GM23338 (cell line): ENCODE measurements around the gene CRYBG1. TPM values are rescaled to one million over a fixed set of nuclear protein-coding genes. Genes with fewer than 3 reads are reported as not detected.

Experiments
- ATAC-seq: fragments of 200-7000 bp; cut with Tn5 transposase; 3 replicates; pipeline ENCODE4 v1.9.1; 2020
- DNase-seq: peaks from one replicate; pipeline ENCODE4 v3.0.0-alpha.2; 2015; ENCODE audit warnings: low spot score
- H2AFZ ChIP-seq: fragments of 200-600 bp; sonication (generic); 2 replicates; pipeline ENCODE4 v1.8.0; 2016; ENCODE audit warnings: antibody characterized with exemption, mild to moderate bottlenecking, moderate library complexity
- H3F3A ChIP-seq: fragments of 200-600 bp; sonication (generic); replicated peaks from 2 replicates; pipeline ENCODE4 v1.8.0; 2017; ENCODE audit warnings: antibody characterized with exemption, mixed run types, low read depth
- H3K27ac ChIP-seq: fragments of 200-600 bp; sonication (generic); 2 replicates; pipeline ENCODE4 v1.6.1; 2016; ENCODE audit warnings: low read depth
- H3K27me3 ChIP-seq: fragments of 200-600 bp; sonication (generic); 2 replicates; pipeline ENCODE4 v1.8.0; 2016; ENCODE audit warnings: mild to moderate bottlenecking, mixed run types, moderate library complexity; ENCODE audit not compliant: insufficient read depth
- H3K36me3 ChIP-seq: fragments of 200-600 bp; sonication (generic); 2 replicates; pipeline ENCODE4 v1.8.0; 2016; ENCODE audit warnings: mild to moderate bottlenecking; ENCODE audit not compliant: insufficient read depth
- H3K4me1 ChIP-seq: fragments of 200-600 bp; sonication (generic); 2 replicates; pipeline ENCODE4 v1.8.0; 2016; ENCODE audit warnings: mild to moderate bottlenecking, moderate library complexity; ENCODE audit not compliant: insufficient read depth
- H3K4me2 ChIP-seq: fragments of 200-600 bp; sonication (generic); 2 replicates; pipeline ENCODE4 v1.7.1; 2017; ENCODE audit warnings: mixed run types
- H3K4me3 ChIP-seq: fragments of 200-600 bp; sonication (generic); 2 replicates; pipeline ENCODE4 v1.6.1; 2016; ENCODE audit warnings: mixed run types
- H3K79me2 ChIP-seq: fragments of 200-600 bp; sonication (generic); replicated peaks from 2 replicates; pipeline ENCODE4 v1.8.0; 2017; ENCODE audit warnings: mild to moderate bottlenecking; ENCODE audit not compliant: insufficient read depth
- H3K9me2 ChIP-seq: fragments of 200-600 bp; sonication (generic); 2 replicates; pipeline ENCODE4 v1.8.0; 2017; ENCODE audit not compliant: insufficient read depth
- H4K20me1 ChIP-seq: fragments of 200-600 bp; sonication (generic); replicated peaks from 2 replicates; pipeline ENCODE4 v1.8.0; 2017; ENCODE audit warnings: mild to moderate bottlenecking; ENCODE audit not compliant: insufficient read depth
- H3K27ac Mint-ChIP-seq: 2 replicates; pipeline ENCODE4 v1.8.0; 2020; ENCODE audit warnings: inconsistent platforms, mild to moderate bottlenecking, moderate library complexity, mixed read lengths
- H3K27me3 Mint-ChIP-seq: 3 replicates; pipeline ENCODE4 v1.8.0; 2022; ENCODE audit warnings: low read depth, mild to moderate bottlenecking, moderate library complexity, mixed read lengths, inconsistent platforms; ENCODE audit not compliant: insufficient read depth, poor library complexity
- H3K36me3 Mint-ChIP-seq: 3 replicates; pipeline ENCODE4 v1.8.0; 2021; ENCODE audit warnings: low read depth, mild to moderate bottlenecking, inconsistent platforms, moderate library complexity, mixed read lengths
- H3K4me1 Mint-ChIP-seq: 3 replicates; pipeline ENCODE4 v1.8.0; 2020; ENCODE audit warnings: mild to moderate bottlenecking, inconsistent platforms, mixed read lengths
- H3K4me3 Mint-ChIP-seq: 3 replicates; pipeline ENCODE4 v1.8.0; 2021; ENCODE audit warnings: moderate library complexity, mild to moderate bottlenecking, inconsistent platforms, mixed read lengths
- H3K9me3 Mint-ChIP-seq: 3 replicates; pipeline ENCODE4 v1.8.0; 2020; ENCODE audit warnings: moderate library complexity, mild to moderate bottlenecking, inconsistent platforms, mixed read lengths
- CREB1 ChIP-seq: fragments of 250-450 bp; sonication (Bioruptor Pico); IDR thresholded peaks from 2 replicates; pipeline ENCODE4 v1.5.0; 2020; ENCODE audit warnings: low read depth, mild to moderate bottlenecking, moderate library complexity
- EZH2 ChIP-seq: fragments of 200-600 bp; sonication (generic); IDR thresholded peaks from one replicate; pipeline ENCODE4 v1.8.0; 2017; ENCODE audit warnings: antibody characterized with exemption, mild to moderate bottlenecking, low read depth; ENCODE audit not compliant: unreplicated experiment
- EZH2phosphoT487 ChIP-seq: fragments of 200-600 bp; sonication (generic); IDR thresholded peaks from one replicate; pipeline ENCODE4 v1.8.1; 2018; ENCODE audit warnings: antibody characterized with exemption; ENCODE audit not compliant: unreplicated experiment
- JUNB ChIP-seq: IDR thresholded peaks from one replicate; pipeline ENCODE4 v1.6.1; 2016; ENCODE audit warnings: antibody characterized with exemption; ENCODE audit not compliant: unreplicated experiment
- NANOG ChIP-seq: IDR thresholded peaks from 2 replicates; pipeline ENCODE4 v1.6.1; 2016; ENCODE audit warnings: antibody characterized with exemption, borderline replicate concordance
- POLR2AphosphoS5 ChIP-seq: IDR thresholded peaks from 2 replicates; pipeline ENCODE4 v1.6.1; 2016; ENCODE audit warnings: antibody characterized with exemption, low read depth
- STAT1 ChIP-seq: IDR thresholded peaks from one replicate; pipeline ENCODE4 v1.6.1; 2016; ENCODE audit warnings: antibody characterized with exemption; ENCODE audit not compliant: unreplicated experiment
- ZNF114 ChIP-seq: fragments of 250-450 bp; sonication (Bioruptor Pico); IDR thresholded peaks from 2 replicates; pipeline ENCODE4 v1.5.0; 2020; ENCODE audit warnings: mild to moderate bottlenecking, moderate library complexity
- ZNF331 ChIP-seq: fragments of 250-450 bp; sonication (Bioruptor Pico); IDR thresholded peaks from 2 replicates; pipeline ENCODE4 v1.5.0; 2020; ENCODE audit warnings: low read depth, mild to moderate bottlenecking, moderate library complexity
- polyA plus RNA-seq: library from polyadenylated mRNA; unstranded; fragments of >200 nt; fragmentation: Nextera tagmentation; extraction: Ambion mirVana; gene quantifications from 2 replicates; pipeline ENCODE4 v1.2.1, GENCODE V29; 2016
- total RNA-seq: library from RNA; depleted of rRNA; stranded (reverse); fragments of >200 nt; shearing (Covaris generic); gene quantifications from 2 replicates; pipeline ENCODE4 v1.2.3, GENCODE V29; 2014
- TF ChIP-seq, protein P1 (sequence below), 2 experiments: fragments of 200-600 bp in 1 of 2; sonication (generic) in 1 of 2; conservative IDR thresholded peaks; 2 replicates each; pipeline versions ENCODE4 v1.5.1 to v1.6.1; 2016 to 2017; ENCODE audit warnings: antibody characterized with exemption in 2 of 2, low read depth in 2 of 2, mild to moderate bottlenecking in 2 of 2, moderate library complexity in 1 of 2
- TF ChIP-seq, protein P2 (sequence below): fragments of 250-450 bp; sonication (Bioruptor Pico); IDR thresholded peaks from 2 replicates; pipeline ENCODE4 v1.5.0; 2020; ENCODE audit warnings: mild to moderate bottlenecking, moderate library complexity
- TF ChIP-seq, protein P3 (sequence below): IDR thresholded peaks from one replicate; pipeline ENCODE4 v1.6.1; 2018; ENCODE audit warnings: antibody characterized with exemption; ENCODE audit not compliant: unreplicated experiment
- TF ChIP-seq, protein P4 (sequence below): IDR thresholded peaks from 2 replicates; pipeline ENCODE4 v1.6.1; 2016; ENCODE audit warnings: antibody characterized with exemption

Gene CRYBG1
- total and polyA plus RNA-seq, 2 experiments from 2014 or later: 3.7 to 17.2 TPM

DNA sequence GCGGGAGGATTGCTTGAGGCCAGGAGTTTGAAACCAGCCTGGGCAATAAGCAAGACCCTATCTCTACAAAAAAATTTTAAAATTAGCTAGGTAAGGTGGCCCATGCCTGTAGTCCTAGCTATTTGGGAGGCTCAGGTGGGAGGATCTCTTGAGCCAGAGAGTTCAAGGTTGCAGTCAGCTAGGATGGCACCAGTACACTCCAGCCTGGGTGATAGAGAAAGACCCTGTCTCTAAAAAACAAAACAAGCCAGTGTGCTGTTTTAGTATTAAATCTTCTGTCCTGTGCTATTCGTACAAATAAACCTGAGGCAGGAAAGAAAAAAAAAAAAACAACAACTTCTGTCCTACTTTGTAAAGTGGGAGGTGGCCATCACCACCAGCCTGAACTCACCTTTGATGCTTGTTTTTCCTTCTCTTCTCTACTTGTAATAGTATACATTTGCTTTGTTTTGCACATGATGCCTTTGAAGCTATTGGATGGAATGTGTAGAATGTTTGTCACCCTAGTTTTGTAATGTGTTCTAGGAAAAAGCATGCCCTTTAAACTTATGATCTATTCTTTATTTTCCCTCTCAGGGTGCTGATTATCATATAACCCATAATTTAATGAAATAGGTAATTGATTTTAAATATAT is 102.5 kb downstream of the CRYBG1 start:
- Histone ChIP-seq H3K9me2 (no peaks in the 10 kb centered on the region), H4K20me1 (no peaks in the 10 kb centered on the region), H2AFZ (no peak overlapping the region), H3K36me3 (no peaks in the 10 kb centered on the region), H3K27me3 (no peaks in the 10 kb centered on the region), H3F3A (no peaks in the 10 kb centered on the region), H3K79me2 (no peaks in the 10 kb centered on the region), H3K4me3 (no peak overlapping the region), H3K27ac (no peak overlapping the region), H3K4me2 (no peak overlapping the region), H3K4me1 (peaks cover 11% of the 10 kb centered on the region)
- H3K4me1 Mint-ChIP-seq: peaks cover 24% of the 10 kb centered on the region
- H3K27me3 Mint-ChIP-seq: peaks cover 9% of the 10 kb centered on the region
- H3K4me3 Mint-ChIP-seq: no peak overlapping the region
- DNase-seq: no peak
- TF ChIP-seq, protein P1, sequence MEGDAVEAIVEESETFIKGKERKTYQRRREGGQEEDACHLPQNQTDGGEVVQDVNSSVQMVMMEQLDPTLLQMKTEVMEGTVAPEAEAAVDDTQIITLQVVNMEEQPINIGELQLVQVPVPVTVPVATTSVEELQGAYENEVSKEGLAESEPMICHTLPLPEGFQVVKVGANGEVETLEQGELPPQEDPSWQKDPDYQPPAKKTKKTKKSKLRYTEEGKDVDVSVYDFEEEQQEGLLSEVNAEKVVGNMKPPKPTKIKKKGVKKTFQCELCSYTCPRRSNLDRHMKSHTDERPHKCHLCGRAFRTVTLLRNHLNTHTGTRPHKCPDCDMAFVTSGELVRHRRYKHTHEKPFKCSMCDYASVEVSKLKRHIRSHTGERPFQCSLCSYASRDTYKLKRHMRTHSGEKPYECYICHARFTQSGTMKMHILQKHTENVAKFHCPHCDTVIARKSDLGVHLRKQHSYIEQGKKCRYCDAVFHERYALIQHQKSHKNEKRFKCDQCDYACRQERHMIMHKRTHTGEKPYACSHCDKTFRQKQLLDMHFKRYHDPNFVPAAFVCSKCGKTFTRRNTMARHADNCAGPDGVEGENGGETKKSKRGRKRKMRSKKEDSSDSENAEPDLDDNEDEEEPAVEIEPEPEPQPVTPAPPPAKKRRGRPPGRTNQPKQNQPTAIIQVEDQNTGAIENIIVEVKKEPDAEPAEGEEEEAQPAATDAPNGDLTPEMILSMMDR (conservative IDR thresholded peaks at IDR 0.05; ENCODE audit: low read depth in 2 of 2): no peak
- TF ChIP-seq, protein P2, sequence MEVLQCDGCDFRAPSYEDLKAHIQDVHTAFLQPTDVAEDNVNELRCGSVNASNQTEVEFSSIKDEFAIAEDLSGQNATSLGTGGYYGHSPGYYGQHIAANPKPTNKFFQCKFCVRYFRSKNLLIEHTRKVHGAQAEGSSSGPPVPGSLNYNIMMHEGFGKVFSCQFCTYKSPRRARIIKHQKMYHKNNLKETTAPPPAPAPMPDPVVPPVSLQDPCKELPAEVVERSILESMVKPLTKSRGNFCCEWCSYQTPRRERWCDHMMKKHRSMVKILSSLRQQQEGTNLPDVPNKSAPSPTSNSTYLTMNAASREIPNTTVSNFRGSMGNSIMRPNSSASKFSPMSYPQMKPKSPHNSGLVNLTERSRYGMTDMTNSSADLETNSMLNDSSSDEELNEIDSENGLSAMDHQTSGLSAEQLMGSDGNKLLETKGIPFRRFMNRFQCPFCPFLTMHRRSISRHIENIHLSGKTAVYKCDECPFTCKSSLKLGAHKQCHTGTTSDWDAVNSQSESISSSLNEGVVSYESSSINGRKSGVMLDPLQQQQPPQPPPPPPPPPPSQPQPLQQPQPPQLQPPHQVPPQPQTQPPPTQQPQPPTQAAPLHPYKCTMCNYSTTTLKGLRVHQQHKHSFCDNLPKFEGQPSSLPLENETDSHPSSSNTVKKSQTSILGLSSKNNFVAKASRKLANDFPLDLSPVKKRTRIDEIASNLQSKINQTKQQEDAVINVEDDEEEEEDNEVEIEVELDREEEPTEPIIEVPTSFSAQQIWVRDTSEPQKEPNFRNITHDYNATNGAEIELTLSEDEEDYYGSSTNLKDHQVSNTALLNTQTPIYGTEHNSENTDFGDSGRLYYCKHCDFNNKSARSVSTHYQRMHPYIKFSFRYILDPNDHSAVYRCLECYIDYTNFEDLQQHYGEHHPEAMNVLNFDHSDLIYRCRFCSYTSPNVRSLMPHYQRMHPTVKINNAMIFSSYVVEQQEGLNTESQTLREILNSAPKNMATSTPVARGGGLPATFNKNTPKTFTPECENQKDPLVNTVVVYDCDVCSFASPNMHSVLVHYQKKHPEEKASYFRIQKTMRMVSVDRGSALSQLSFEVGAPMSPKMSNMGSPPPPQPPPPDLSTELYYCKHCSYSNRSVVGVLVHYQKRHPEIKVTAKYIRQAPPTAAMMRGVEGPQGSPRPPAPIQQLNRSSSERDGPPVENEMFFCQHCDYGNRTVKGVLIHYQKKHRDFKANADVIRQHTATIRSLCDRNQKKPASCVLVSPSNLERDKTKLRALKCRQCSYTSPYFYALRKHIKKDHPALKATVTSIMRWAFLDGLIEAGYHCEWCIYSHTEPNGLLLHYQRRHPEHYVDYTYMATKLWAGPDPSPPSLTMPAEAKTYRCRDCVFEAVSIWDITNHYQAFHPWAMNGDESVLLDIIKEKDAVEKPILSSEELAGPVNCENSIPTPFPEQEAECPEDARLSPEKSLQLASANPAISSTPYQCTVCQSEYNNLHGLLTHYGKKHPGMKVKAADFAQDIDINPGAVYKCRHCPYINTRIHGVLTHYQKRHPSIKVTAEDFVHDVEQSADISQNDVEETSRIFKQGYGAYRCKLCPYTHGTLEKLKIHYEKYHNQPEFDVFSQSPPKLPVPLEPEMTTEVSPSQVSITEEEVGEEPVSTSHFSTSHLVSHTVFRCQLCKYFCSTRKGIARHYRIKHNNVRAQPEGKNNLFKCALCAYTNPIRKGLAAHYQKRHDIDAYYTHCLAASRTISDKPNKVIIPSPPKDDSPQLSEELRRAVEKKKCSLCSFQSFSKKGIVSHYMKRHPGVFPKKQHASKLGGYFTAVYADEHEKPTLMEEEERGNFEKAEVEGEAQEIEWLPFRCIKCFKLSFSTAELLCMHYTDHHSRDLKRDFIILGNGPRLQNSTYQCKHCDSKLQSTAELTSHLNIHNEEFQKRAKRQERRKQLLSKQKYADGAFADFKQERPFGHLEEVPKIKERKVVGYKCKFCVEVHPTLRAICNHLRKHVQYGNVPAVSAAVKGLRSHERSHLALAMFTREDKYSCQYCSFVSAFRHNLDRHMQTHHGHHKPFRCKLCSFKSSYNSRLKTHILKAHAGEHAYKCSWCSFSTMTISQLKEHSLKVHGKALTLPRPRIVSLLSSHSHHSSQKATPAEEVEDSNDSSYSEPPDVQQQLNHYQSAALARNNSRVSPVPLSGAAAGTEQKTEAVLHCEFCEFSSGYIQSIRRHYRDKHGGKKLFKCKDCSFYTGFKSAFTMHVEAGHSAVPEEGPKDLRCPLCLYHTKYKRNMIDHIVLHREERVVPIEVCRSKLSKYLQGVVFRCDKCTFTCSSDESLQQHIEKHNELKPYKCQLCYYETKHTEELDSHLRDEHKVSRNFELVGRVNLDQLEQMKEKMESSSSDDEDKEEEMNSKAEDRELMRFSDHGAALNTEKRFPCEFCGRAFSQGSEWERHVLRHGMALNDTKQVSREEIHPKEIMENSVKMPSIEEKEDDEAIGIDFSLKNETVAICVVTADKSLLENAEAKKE (CRISPR knock-in tag): no peak
- TF ChIP-seq POLR2AphosphoS5 (no peak), NANOG (no peak), EZH2 (no peak), EZH2phosphoT487 (no peak), CREB1 (CRISPR knock-in tag) (no peak), ZNF331 (no peak), JUNB (no peak), ZNF114 (no peak), STAT1 (no peak)
- TF ChIP-seq, protein P3, sequence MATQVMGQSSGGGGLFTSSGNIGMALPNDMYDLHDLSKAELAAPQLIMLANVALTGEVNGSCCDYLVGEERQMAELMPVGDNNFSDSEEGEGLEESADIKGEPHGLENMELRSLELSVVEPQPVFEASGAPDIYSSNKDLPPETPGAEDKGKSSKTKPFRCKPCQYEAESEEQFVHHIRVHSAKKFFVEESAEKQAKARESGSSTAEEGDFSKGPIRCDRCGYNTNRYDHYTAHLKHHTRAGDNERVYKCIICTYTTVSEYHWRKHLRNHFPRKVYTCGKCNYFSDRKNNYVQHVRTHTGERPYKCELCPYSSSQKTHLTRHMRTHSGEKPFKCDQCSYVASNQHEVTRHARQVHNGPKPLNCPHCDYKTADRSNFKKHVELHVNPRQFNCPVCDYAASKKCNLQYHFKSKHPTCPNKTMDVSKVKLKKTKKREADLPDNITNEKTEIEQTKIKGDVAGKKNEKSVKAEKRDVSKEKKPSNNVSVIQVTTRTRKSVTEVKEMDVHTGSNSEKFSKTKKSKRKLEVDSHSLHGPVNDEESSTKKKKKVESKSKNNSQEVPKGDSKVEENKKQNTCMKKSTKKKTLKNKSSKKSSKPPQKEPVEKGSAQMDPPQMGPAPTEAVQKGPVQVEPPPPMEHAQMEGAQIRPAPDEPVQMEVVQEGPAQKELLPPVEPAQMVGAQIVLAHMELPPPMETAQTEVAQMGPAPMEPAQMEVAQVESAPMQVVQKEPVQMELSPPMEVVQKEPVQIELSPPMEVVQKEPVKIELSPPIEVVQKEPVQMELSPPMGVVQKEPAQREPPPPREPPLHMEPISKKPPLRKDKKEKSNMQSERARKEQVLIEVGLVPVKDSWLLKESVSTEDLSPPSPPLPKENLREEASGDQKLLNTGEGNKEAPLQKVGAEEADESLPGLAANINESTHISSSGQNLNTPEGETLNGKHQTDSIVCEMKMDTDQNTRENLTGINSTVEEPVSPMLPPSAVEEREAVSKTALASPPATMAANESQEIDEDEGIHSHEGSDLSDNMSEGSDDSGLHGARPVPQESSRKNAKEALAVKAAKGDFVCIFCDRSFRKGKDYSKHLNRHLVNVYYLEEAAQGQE: no peak
- TF ChIP-seq, protein P4, sequence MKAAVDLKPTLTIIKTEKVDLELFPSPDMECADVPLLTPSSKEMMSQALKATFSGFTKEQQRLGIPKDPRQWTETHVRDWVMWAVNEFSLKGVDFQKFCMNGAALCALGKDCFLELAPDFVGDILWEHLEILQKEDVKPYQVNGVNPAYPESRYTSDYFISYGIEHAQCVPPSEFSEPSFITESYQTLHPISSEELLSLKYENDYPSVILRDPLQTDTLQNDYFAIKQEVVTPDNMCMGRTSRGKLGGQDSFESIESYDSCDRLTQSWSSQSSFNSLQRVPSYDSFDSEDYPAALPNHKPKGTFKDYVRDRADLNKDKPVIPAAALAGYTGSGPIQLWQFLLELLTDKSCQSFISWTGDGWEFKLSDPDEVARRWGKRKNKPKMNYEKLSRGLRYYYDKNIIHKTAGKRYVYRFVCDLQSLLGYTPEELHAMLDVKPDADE: no peak
- no peak for ATAC-seq
- H3K36me3 Mint-ChIP-seq: no peaks in the 10 kb centered on the region
- H3K9me3 Mint-ChIP-seq: no peaks in the 10 kb centered on the region
- H3K27ac Mint-ChIP-seq: no peak overlapping the region
